ENCODE measurements around the gene PTPRD.

- TF ChIP-seq POLR2AphosphoS5 (IDR thresholded peaks at IDR 0.05; ENCODE audit: borderline replicate concordance, low read depth, low read length) (no peak), EZH2 (IDR thresholded peaks at IDR 0.05) (no peak), FOXP2 (optimal IDR thresholded peaks at IDR 0.05; ENCODE audit: control extremely low read depth, extremely low read length, insufficient read depth) (no peak)
Measured at GRCh38 chr9:8863069-8863468, 1749.7 kb downstream of the PTPRD start.
